AG10803 (cell line): ENCODE data around the gene FOXE3.

Experiments used
- DNase-seq: peaks from one replicate; pipeline ENCODE4 v3.0.0; 2010; ENCODE audit warnings: low read depth
- H3K4me3 ChIP-seq: 2 replicates; pipeline ENCODE4 v1.5.1; 2011; ENCODE audit warnings: mild to moderate bottlenecking, low read length, control low read depth
- CTCF ChIP-seq: conservative IDR thresholded peaks from 2 replicates; pipeline ENCODE4 v1.5.1; 2011; ENCODE audit warnings: mild to moderate bottlenecking, low read length, control low read depth, inconsistent platforms

The FOXE3 gene

GRCh38 chr1:47442842-47443529 lies 26.9 kb downstream of the FOXE3 start:
- no peak for DNase-seq
- TF ChIP-seq CTCF: no peak
- no peak overlapping the region for H3K4me3 ChIP-seq

DNA sequence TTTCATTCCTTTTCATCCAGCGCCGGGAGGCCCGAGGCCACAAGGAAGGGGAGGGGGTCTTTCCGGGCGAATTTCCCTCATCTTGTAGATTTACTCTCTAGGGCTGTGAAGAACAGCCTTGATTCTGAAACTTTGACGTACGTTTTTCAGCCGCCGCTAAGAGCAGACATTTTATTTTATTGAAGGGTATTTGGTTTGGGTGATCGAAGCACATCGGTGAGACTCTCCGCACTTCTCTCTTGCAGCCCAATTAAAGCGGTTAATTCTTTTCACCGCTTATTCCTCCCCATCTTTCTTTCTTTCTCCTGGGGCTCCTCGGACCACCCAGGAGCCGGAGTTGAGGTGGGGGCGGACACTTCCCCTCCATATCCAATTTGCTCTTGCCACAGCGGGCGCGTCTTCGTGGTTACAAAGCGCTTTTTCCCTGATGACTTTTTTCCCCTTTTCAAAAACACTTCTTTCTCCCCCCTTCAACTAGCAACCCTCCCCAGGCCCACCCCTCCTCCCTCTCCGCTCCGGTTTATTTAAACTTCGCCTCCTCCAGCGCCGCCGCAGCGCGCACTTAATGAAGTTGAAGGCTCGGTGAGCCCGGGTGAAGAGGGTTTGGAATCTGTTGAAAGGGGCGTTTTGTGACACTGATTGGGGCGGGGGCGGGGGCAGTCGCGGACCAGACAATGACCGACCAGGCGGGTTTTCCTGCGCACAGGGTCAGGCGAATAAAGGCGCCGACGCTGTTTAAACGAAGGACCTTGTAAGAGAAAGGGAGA lies 27.6 kb downstream of the FOXE3 start:
- no peak overlapping the region for H3K4me3 ChIP-seq
- no peak for TF ChIP-seq CTCF
- DNase-seq: no peak

DNA sequence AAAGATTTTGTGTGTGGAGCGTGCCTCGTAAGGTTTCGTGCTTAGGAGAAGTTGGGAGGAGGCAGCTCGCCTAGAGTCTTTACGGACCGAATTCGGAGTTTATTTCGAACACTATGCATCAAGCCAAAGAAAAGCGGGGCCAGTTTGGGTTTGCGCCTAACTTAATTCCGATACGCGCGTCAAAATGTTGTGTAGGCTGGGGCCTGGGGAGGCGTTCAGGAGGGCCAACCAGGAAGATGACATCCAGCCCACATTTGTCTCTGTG lies 28.1 kb downstream of the FOXE3 start:
- TF ChIP-seq CTCF: no peak
- H3K4me3 ChIP-seq: no peak overlapping the region
- no peak for DNase-seq

- no peak for DNase-seq
- TF ChIP-seq CTCF: no peak
- H3K4me3 ChIP-seq: no peak overlapping the region; the same call in 1 of the 2 replicates
These were observed 28.7 kb downstream of the FOXE3 start for GRCh38 chr1:47444562-47445465.

- no peak overlapping the region for H3K4me3 ChIP-seq
- TF ChIP-seq CTCF: no peak
- DNase-seq: no peak
These were observed 29.9 kb downstream of the FOXE3 start for GRCh38 chr1:47445823-47446550.

DNA sequence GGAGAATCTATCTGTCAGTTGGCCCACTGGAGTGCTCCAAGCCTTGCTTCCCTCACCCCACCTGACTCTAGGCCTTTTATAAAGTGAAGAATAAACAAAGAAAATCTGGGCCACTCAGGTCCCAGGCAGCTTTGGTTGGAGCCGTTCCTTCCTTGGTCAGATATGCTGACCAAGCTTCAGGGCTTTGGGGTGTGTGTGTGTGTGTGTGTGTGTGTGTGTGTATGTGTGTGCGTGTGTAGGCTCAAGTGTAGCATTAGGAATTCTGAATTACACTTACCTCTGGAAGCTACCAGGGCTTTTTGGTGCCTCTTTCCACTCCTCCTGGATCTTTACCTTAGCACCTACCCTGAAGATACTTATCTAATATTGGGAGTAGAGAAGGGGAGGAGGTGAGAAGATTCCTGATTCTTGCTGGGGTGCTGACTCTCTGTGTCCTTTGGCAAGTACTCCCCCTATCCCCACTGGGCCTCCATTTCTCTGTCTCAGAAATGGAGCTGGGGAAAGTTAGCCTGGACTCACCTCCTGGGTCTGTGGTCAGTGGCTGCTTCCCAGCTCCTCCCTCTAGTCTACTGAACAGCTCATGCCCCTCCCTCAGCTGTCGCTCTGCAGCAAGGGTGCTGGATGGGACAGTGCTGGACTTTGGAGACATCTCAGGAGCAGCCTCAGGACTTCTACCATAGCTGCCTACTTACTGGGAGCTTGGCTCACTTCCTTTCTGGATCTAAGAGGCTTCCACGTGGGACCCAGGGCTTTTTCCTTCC lies 32.6 kb downstream of the FOXE3 start:
- DNase-seq: no peak
- H3K4me3 ChIP-seq: no peak overlapping the region
- no peak for TF ChIP-seq CTCF
